Measurements from ENCODE around the gene IQCF2.

Gene IQCF2

DNA sequence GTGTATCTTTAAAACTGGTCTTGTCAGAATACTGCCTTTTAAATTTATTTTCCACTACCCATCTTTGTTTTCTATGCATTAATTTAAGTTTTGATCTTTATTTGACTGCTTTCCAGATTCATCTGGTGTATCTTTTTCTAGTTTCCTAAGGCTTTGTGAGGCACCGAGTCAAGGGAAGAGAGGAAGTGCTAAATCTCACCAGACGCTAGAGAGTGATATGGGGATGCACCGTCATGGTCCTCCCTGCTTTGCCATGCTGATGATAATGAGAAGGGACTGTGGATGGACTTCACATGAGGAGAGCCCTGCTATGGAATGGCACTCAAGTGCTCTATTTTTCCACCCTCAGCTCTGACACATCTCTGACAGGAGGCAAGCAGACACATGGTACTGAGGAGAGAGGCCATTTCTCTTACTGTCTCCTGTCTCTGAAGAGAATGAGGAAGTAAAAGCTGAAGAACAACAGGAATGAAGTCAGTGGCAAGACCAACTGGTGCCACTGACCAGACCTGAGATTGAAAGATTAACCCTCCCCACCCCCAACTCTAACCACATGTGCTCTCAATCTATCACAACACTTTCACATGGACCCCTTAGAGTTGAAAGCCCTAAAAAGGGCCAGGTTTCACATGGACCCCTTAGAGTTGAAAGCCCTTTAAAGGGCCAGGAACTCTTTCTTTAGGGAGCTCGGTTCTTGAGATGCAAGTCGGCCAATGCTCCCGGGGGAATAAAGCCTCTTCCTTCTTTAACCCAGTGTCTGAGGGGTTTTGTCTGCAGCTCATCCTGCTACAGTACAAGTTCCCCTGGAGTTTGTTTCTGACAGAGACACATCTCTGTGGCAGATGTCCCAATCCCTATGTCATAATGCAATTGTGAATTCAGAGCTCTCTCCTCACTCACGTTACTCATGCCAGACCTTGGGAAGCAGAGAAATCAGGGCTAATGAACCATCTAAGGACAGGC, at the start of gene IQCF2:
Gene IQCF2 (plus strand): TSS at position 913 of the 963 bp plus-strand sequence. CDS start 52 bp downstream, outside the sequence.
- peak; percentile 31 for DNase-seq (ENCODE audit: extremely low spot score)
- POLR2A ChIA-PET, result no interaction called here
- TF ChIP-seq, protein P1, sequence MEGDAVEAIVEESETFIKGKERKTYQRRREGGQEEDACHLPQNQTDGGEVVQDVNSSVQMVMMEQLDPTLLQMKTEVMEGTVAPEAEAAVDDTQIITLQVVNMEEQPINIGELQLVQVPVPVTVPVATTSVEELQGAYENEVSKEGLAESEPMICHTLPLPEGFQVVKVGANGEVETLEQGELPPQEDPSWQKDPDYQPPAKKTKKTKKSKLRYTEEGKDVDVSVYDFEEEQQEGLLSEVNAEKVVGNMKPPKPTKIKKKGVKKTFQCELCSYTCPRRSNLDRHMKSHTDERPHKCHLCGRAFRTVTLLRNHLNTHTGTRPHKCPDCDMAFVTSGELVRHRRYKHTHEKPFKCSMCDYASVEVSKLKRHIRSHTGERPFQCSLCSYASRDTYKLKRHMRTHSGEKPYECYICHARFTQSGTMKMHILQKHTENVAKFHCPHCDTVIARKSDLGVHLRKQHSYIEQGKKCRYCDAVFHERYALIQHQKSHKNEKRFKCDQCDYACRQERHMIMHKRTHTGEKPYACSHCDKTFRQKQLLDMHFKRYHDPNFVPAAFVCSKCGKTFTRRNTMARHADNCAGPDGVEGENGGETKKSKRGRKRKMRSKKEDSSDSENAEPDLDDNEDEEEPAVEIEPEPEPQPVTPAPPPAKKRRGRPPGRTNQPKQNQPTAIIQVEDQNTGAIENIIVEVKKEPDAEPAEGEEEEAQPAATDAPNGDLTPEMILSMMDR (IDR thresholded peaks at IDR 0.05; ENCODE audit: control extremely low read depth, extremely low read depth, low read depth, missing control alignments), result no peak
- CTCF ChIA-PET, result no interaction called here

DNA sequence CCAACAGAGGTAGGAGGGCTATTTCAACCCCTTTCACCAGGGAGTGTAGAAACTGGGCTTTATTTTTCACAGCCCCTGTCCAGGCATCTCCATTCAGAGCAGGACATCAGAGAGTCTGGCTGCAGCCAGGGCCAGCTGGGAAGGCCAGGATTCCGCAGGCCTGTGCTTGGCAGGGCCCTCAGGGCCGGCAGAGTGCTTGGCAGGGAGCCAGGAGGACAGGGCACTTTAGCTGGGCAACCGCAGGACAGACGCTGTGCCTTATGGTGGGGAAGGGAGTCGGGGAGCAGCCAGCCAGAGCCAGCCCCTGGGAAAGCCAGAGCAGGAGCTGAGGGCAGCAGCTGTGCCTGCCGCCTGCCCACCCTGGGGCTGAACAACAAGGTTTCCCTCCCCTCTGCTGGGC, 47.9 kb upstream of the IQCF2 start:
- CTCF ChIA-PET, result no interaction called here

DNA sequence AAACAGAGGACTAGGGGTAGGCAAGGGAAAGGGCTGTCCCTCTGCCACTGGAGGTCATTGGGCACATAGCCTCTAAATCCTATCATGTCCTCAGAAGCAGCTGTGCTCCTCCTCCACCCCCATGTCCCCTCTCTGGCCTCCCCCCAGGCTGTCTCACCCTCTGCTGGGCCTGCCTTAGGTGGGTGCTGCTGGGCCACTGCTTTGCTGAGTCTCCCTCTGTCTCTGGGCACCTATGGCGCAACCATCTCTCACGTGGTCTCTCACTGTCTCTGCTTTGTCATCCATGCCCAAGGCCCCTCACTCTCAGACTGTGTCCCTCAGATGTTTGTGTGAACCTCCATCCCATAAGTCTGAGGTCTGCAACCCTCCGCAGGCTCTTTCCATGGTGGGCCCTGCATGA, 47.4 kb upstream of the IQCF2 start:
- ChIA-PET CTCF (no interaction called here), POLR2A (no interaction called here)
- TF ChIP-seq, protein P1 (IDR thresholded peaks at IDR 0.05; ENCODE audit: control extremely low read depth, extremely low read depth, low read depth, missing control alignments), result no peak
- DNase-seq (ENCODE audit: extremely low spot score), result no peak

More for the DNA sequence above, 47.9 kb upstream of the IQCF2 start:
- DNase-seq (ENCODE audit: extremely low spot score), result no peak
- POLR2A ChIA-PET, result no interaction called here
- TF ChIP-seq, protein P1 (IDR thresholded peaks at IDR 0.05; ENCODE audit: control extremely low read depth, extremely low read depth, low read depth, missing control alignments), result no peak

DNA sequence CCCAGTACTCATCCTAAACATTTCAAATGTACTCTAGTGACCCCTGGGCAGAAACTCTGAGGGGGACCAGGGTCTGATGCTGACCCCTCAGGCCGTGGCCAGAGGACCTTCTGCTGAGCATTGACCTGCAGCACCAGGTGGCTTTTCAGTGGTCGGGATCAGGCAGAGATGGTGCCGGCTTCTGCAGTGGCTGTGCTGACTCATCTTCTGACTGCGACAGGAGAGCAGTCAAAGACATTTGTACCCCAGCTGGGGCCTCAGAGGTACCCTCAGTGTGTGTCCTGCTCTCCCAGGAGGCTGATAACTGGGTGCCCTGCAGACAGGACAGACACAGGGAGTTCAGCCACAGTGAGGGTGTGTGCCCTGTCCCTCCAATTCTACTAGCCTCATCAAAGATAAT, 45.8 kb upstream of the IQCF2 start:
- POLR2A ChIA-PET, result no interaction called here
- TF ChIP-seq, protein P1 (IDR thresholded peaks at IDR 0.05; ENCODE audit: control extremely low read depth, extremely low read depth, low read depth, missing control alignments), result no peak
- no peak for DNase-seq (ENCODE audit: extremely low spot score)
- CTCF ChIA-PET, result no interaction called here

DNA sequence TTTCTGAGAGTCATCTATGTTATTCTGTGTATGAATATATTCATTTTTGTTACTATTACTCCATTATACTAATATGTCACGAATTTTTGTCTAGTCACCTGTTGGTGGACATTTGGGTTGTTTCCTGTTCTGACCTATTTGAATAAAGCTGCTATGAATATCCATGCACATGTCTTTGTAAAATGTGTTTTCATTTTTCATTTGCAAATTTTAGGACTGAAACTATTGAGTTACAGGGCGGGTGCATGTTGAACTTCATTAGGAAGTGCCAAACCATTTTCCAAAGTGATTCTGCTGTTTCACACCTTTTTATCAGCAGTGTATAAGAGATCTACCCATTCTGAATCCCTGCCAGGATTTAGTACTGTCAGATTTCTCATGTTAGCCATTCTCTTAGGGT, 44.7 kb upstream of the IQCF2 start:
- ChIA-PET POLR2A (no interaction called here), CTCF (no interaction called here)

GRCh38 chr3:51817375-51817774, 44.0 kb upstream of the IQCF2 start:
- ChIA-PET POLR2A (no interaction called here), CTCF (no interaction called here)
- no peak for DNase-seq (ENCODE audit: extremely low spot score)
- TF ChIP-seq, protein P1 (IDR thresholded peaks at IDR 0.05; ENCODE audit: control extremely low read depth, extremely low read depth, low read depth, missing control alignments), result no peak

More for the DNA sequence above, 44.7 kb upstream of the IQCF2 start:
- TF ChIP-seq, protein P1 (IDR thresholded peaks at IDR 0.05; ENCODE audit: control extremely low read depth, extremely low read depth, low read depth, missing control alignments), result no peak
- no peak for DNase-seq (ENCODE audit: extremely low spot score)
